Skin epidermis (tissue), 12 donors: ENCODE data around the gene S100B.
"Not testable (repeated sequence)": the region's sequence is repeated elsewhere in the genome, so short reads cannot be mapped to it uniquely, and the experiment has no call there.

ENCODE experiments used
- H3K27ac ChIP-seq, 21 experiments: fragments of 200-600 bp; sonication (generic) in 11 of 21; one replicate each; pipeline ENCODE4 v1.5.0; 2020; ENCODE audit warnings: mild to moderate bottlenecking in 3 of 21, inconsistent platforms in 2 of 21, moderate library complexity in 2 of 21
- H3K4me3 ChIP-seq, 7 experiments: fragments of 200-600 bp; sonication (generic) in 2 of 7; one replicate each; pipeline ENCODE4 v1.5.0; 2020; ENCODE audit warnings: inconsistent platforms in 2 of 7, mild to moderate bottlenecking in 2 of 7, moderate library complexity in 1 of 7

Gene S100B

DNA sequence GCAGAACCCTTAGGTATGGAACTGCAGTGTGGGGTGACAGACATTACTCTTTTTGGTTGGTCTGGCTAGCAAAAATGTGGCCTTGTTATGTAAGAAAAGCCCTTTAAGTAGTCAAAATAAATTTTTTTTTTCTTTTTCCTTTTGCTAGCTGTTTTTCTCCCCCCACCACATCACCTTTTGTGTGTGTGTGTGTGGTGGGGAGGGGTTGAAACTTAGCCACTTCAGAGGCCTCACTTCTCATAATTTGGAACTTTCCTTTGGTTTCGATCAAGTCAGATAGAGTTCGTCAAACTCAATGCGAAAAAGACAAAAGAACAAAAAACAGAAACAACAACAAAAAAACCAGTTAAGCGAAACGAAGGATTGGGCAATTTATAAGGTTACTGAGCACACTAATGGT, 28.7 kb upstream of the S100B start:
- no peak overlapping the region for H3K4me3 ChIP-seq
- peak overlapping the region in 3 of 21 experiments; percentile 34 to 100 (median 99) for H3K27ac ChIP-seq

DNA sequence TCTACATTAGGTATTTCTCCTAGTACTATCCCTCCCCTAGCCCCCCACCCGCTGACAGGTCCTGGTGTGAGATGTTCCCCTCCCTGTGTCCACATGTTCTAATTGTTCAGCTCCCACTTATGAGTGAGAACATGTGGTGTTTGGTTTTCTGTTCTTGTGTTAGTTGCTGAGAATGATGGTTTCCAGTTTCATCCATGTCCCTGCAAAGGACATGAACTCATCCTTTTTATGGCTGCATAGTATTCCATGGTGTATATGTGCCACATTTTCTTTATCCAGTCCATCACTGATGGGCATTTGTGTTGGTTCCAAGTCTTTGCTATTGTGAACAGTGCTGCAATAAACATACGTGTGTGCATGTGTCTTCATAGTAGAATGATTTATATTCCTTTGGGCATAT, 26.0 kb upstream of the S100B start:
- H3K27ac ChIP-seq, H3K4me3 ChIP-seq: not testable (repeated sequence)

DNA sequence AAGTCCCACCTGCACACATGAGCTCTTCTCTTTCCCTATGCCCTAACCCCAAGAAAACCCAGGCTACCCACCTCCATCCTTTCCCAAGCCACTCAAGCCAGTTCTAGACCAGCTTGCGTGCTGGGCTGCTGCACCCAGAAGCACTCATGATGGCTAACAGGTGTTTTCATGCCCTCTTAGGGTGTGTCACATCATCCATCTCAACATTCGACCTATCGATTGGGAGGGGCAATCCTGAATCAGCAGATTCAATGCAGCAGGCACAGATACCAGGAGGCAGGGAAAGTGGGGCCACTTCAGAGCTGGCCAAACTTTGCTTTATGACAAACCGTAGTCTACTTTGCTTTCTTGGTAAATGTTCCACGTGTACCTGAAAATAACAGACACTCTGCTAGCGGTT, 24.0 kb upstream of the S100B start:
- Histone ChIP-seq H3K27ac (no peak overlapping the region), H3K4me3 (no peak overlapping the region)

DNA sequence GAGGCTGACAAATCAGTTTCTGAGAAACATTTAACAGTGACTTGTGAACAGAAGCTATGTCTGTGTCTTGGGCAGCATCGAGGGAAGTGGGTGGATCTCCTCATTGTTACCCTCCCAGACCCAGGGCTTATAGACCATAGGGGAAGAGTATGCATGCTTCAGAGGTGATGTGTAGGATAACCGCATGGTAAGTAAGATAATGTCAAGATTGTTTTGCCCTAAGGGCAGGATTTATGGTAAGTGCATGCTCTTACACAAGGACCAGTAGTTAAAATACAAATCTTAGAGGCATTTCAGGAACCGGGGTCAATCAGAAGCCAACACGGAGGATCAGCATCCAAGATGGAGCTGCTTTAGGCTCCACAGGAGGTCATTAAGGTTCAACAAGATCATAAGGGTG, 22.8 kb upstream of the S100B start:
- H3K4me3 ChIP-seq: no peak overlapping the region
- no peak overlapping the region for H3K27ac ChIP-seq

DNA sequence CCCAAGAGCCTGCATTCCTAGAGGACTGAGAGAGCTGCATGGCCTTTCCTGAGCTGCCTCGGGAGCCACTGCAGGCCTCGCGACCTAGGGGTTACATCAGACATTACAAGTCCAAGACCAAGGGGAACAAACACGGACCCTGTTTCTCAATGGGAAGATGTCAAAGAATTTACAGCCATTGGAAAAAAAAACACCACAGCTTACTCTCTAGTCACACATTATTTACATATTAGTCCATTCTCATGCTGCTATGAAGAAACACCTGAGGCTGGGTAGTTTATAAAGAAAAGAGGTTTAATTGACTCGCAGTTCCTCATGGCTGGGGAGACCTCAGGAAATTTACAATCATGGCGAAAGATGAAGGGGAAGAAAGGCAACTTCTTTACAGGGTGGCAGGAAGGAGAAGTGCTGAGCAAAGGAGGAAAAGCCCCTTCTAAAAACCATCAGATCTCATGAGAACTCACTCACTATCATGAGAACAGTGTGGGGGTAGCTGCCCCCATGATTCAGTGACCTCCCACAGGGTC, 22.2 kb upstream of the S100B start:
- Histone ChIP-seq H3K27ac (peak overlapping the region in 1 of 21 experiments; percentile 10), H3K4me3 (no peak overlapping the region)

DNA sequence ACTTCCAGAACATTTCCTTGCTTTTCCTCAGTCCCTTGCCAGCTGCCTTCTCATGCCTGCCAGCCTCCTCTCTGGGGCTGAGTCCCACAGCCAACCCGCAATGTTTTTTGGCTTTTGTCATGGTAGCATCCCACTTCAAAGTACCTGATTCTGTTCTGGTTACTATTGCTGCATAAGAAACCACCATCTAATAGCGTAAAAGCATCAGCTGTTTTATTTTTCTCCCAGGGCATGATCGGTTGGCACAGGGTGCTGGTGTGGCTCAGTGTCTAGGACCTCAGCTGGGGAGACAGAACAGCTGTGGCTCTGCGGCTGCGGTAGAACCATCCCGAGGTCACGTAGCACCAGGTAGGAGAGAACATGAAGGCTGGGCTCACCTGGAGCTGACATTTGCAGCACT, 21.7 kb upstream of the S100B start:
- Histone ChIP-seq H3K27ac (peak overlapping the region in 1 of 21 experiments; percentile 10), H3K4me3 (no peak overlapping the region)

DNA sequence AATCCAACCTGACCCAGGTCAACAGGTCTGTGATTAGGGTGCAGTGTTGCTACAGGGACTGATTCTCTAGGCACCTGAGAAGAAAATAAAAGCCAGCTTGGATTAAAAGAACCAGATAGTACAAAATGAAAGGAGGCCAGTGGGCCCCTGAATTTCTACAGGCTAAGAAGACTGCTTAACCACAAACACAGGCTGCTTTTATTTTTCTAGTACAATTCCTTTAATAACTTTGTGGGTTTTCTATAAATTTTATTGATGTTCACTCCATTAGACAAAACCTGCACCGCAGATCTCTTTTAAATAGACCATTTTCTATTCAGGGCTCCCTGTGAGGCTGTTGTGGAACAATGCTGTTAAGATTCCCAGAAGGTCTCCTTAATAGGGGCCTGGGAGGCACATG, 20.9 kb upstream of the S100B start:
- Histone ChIP-seq H3K27ac (no peak overlapping the region), H3K4me3 (no peak overlapping the region)

DNA sequence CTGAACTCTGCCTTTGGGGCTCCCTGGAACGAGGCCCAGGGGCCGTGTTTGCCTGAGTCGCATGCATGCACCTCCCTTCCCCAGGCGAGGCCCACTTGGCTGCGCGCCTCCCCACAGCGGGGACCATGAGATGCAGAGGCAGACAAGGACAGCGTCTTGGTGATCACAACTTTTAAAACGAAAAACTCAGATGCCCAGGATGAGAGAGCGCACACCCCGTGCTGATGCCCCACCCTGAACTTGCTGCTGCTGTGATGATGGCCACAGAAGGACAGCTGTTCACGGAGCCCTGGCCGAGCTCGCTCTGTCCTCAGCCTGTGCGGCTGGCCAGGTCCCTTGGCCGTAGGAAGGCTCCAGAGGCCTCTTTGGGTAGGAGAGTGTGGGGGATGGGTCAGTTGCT, 19.2 kb upstream of the S100B start:
- Histone ChIP-seq H3K27ac (no peak overlapping the region), H3K4me3 (no peak overlapping the region)

DNA sequence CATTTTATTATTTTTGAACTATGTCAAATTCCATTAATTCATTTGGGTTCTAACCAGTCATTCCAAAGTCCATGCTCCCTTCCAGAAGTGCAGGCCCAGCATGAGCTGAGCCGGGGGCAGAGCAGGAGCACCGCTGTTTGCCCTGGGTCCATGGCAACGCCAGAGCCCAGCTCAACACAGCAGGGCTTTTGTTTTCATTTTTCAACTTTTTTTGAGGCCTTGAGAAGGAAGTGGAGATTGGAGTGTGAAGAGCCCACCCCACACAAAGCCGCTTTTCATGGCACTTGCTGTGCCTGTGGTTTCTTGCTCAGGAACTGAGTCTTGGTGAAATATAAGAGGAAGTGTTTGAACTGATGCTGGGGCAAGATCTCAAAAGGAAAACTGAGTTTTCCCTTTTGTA, 17.3 kb upstream of the S100B start:
- H3K4me3 ChIP-seq: no peak overlapping the region
- H3K27ac ChIP-seq: peak overlapping the region in 13 of 21 experiments; percentile 15 to 80 (median 63)

DNA sequence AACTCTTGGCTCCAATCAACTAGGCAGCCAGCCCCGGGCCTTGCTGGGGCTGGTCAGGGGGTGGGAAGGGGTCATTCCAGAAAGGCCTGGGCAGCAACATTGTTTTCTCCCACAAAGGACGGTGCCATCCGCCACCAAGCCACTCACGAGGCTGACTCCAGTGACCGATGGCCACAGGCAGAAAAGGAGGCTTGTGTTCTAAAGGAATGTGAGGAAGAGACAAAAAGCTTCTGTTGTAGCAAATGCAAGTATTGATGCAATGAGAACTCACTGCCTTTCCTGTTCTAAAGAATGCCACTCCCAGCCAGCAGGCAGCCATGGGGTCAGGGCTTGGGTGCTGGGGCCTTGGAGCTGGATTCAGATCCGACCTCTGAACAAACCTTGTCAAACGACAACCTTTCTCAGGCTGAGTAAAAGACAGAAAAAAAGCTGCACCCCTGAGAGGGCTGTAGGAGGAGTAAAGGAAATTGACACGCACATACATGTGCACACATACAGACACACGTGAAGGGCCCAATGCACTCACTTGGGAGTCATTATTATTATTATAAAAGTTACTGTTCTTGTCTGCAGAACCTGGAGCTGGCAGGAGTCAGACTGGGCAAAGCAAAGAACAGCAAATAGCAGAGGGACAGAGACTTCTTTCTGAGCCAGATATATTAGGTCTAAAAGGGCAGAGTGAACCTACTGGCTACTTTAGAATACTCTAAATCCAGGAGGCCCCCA, 16.7 kb upstream of the S100B start:
- peak overlapping the region in 17 of 21 experiments; percentile 1 to 80 (median 49) for H3K27ac ChIP-seq
- H3K4me3 ChIP-seq: no peak overlapping the region

DNA sequence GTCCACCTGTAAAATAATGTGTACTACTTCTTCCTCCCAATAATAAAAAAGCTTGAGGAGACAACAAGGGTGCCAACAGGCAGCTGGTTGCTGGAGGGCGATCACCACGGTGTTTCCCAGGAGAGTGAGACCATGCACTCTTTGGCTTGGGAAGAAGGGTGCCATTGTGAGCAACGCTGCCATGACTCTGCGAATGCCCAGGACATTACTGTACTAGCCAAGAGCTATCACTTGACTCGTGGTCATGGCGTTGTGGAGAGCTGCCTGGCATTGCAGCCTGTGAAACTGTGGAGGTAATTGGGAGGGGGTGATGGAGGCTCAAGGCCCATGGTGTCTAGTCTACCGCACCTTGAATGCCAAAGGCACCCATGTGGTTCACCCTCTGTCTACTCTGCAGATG, 16.0 kb upstream of the S100B start:
- Histone ChIP-seq H3K27ac (peak overlapping the region in 9 of 21 experiments; percentile 18 to 80 (median 62)), H3K4me3 (no peak overlapping the region)

DNA sequence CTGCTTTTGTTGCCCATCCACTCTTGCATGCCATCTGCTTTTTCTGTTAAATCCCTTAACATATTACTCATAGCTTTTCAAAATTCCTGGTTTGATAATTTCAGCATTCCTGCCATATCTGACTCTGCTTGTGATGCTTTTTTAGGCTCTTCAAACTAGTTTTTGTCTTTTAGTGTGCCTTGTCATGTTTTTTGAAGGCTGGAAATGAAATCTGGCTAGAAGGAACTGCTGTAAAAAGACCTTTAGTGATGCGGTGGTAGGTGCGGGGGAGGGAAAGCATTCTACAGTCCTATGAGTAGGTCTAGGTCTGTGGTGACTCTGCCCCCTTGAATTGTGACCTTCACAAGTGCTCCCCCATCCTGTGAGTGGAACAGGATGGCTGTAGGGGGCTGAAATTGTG, 15.0 kb upstream of the S100B start:
- no peak overlapping the region for H3K27ac ChIP-seq
- H3K4me3 ChIP-seq: no peak overlapping the region

DNA sequence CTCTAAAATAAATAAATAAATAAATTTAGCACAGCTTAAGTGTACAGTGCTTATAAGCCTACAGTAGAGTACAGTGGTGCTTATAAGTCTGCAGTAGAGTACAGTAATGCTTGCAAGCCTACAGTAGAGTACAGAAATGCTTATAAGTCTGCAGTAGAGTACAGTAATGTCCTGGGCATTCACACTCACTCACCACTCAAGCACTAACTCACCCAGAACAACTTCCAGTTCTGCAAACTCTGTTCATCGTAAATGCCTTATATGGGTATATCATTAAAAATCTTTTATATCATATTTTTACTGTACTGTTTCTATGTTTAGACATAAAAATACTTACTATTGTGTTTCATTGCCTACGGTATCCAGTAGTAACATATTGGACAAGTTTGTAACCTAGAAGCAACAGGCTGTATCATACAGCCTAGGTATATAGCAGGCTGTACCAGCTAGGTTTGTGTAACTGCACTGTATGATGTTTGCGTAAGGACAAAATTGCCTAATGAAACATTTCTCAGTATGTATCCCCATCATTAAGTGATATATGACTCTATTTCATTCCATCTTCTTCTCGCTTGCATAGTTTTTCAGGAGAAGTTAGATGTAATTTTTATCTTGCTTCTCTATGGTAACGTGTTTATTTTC, 14.0 kb upstream of the S100B start:
- no peak overlapping the region for H3K27ac ChIP-seq

DNA sequence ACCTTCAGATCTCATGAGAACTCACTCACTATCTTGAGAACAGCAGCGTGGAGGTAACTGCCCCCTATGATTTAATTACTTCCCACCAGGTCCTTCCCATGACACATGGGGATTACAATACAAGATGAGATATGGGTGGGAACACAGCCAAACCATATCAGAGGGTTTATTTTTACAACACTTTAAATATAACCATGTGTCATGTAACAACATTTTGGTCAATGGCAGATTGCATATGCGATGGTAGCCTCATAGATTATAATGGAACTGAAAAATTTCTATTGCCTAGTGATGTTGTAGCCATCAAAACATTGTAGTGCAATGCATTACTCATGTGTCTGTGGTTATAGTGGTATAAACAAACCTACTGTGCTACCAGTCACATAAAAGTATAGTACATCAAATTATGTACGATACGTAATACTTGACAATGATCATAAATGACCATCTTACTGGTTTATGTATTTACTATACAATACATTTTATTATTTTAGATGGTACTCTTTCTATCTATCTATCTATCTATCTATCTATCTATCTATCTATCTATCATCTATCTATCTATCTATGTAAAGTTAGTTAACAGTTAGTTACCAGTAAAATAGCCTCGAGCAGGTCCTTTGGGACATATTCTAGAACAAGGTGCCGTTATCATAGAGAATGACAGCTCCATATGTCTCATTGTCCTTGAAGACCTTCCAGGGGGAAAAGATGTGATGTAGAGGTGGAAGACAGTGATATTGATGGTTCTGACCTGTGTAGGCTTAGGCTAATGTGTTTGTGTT, 12.6 kb upstream of the S100B start:
- Histone ChIP-seq H3K27ac (no peak overlapping the region), H3K4me3 (no peak overlapping the region)

More for the DNA sequence above, 14.0 kb upstream of the S100B start:
- H3K4me3 ChIP-seq: no peak overlapping the region

DNA sequence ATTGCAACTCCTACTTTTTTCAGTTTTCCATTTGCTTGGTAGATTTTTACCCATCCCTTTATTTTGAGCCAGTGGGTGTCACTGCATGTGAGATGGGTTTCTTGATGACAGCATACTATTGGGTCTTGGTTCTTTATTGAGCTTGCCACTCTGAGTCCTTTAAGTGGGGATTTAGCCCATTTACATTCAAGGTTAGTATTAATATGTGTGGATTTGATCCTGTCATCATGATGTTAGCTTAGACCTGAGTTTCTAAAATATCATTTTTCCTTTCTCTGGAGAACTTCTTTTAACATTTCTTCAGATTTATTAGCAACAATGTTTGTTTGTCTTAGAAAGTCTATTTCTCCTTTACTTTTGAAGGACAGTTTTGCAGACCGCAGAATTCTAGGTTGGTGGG, 11.8 kb upstream of the S100B start:
- Histone ChIP-seq H3K4me3 (no peak overlapping the region), H3K27ac (no peak overlapping the region)

DNA sequence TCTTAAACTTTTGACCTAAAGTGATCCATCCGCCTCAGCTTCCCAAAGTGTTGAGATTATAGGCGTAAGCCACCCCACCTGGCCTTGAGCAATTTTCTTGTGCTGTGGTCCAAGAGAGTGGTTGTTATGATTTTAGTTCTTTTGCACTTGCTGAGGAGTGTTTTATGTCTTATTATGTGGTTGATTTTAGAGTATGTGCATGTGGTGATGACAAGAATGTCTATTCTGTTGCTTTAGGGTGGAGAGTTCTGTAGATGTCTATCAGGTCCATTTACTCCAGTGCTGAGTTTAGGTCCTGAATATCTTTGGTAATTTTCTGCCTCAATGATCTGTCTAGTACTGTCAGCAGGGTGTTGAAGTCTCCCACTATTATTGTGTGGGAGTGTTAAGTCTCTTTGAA, 11.2 kb upstream of the S100B start:
- H3K27ac ChIP-seq: no peak overlapping the region
- H3K4me3 ChIP-seq: no peak overlapping the region

DNA sequence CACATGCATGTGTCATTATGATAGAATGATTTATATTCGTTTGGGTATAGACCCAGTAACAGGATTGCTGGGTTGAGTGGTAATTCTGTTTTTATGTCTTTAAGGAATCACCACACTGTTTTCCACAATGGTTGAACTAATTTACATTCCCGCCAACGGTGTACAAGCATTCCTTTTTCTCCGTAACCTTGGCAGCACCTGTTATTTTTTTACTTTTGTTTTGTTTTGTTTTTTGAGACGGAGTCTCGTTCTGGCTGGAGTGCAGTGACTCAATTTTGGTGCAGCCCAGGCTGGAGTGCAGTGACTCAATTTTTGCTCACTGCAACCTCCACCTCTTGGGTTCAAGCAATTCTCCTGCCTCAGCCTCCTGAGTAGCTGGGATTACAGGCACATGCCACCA, 8.5 kb upstream of the S100B start:
- no peak overlapping the region for H3K4me3 ChIP-seq
- no peak overlapping the region for H3K27ac ChIP-seq

DNA sequence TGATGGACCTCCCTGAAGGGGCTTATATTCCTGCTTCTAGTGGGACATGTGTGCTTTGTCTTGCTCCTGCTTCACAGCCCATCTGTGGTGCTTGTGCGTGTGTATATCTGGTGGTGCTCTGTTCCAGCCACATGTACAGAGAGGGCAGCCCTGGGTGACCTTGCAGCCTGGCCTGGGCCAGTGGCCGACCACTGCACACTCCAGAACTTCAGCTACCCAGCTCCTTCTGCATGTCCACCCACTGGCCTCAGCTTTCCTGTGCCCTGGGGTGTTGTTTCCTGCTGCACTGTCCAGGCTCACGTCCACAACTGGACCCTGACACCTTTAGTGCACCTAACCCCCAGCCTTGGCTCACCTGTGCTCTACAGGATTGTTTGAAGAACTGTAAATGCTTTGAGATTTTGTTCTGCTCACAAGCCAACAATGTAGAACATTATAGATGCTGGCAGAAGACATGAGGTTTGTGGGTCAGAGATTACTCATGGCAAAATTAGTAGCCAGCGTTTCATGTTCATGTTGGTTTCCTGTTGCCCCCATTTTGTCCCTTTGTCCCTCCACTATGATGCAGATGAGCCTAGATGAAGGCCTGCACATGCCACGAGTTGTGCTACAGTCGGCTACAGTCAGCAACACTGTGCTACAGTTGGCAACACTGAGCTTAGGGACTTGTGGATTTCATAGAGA, 5.3 kb upstream of the S100B start:
- Histone ChIP-seq H3K27ac (no peak overlapping the region), H3K4me3 (no peak overlapping the region)

DNA sequence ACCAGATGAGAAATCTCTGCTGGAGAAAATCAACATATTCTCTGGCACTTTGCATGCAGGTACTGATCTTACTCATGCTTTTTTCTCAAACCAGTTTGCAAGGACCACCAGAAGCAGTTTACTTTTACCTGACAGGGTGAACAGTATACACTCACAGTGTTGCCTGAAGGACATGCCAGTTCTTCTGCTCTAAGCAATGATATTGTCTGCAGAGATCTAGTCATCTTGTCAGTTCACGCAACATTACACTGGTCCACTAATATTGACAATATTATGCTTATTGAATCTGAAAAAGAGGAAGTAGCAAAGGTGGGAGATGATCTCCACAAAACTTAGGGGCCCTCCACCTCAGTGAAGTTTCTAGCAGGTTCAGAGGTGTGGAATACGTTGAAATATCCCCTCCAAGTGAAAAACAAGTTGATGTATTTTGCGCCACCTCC, 3.8 kb upstream of the S100B start:
- Histone ChIP-seq H3K27ac (no peak overlapping the region), H3K4me3 (no peak overlapping the region)

DNA sequence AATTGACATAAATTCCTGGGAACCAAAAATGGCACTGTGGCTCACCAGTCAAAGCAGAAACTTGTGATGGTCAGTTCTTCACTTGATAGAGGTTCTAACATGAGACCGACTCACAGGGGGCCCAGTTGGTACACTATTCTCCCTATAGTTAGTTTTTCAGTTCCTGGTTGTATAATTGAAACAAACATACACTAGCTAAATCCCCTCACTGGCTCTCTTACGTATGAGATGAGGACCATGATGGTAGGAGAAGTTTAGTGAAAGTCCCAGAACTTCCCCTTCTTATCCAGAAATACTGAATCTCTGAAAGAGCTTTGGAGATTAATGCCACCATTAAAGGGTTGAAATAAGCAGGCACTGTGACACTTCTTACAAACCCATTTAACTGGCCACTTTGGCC, 2.8 kb upstream of the S100B start:
- no peak overlapping the region for H3K4me3 ChIP-seq
- H3K27ac ChIP-seq: peak overlapping the region in 1 of 21 experiments; percentile 56
